HG02943 (cell line): ENCODE data around the gene PFN3.
A peak's percentile ranks its signal among the peaks of the same experiment; 100 is the strongest.
"Not testable (repeated sequence)": the region's sequence is repeated elsewhere in the genome, so short reads cannot be mapped to it uniquely, and the experiment has no call there.

Experiments used
- ATAC-seq: cut with Tn5 transposase; IDR thresholded peaks from one replicate; pipeline ENCODE4 v1.9.1; 2021; ENCODE audit warnings: mild to moderate bottlenecking, low read depth, moderate library complexity; ENCODE audit not compliant: unreplicated experiment

Gene PFN3

GRCh38 chr5:177364159-177364962 lies 36.1 kb downstream of the PFN3 start:
- no peak for ATAC-seq

GRCh38 chr5:177363565-177363964 lies 36.9 kb downstream of the PFN3 start:
- ATAC-seq, result no peak

GRCh38 chr5:177362610-177363507 lies 37.6 kb downstream of the PFN3 start:
- no peak for ATAC-seq

GRCh38 chr5:177362292-177362609 lies 38.2 kb downstream of the PFN3 start:
- no peak for ATAC-seq

GRCh38 chr5:177361418-177362291 lies 38.8 kb downstream of the PFN3 start:
- ATAC-seq, result no peak

GRCh38 chr5:177360740-177361139 lies 39.7 kb downstream of the PFN3 start:
- not testable (repeated sequence) for ATAC-seq

GRCh38 chr5:177359860-177360259 lies 40.6 kb downstream of the PFN3 start:
- no peak for ATAC-seq

GRCh38 chr5:177359451-177359851 lies 41.0 kb downstream of the PFN3 start:
- ATAC-seq, result no peak

- no peak for ATAC-seq
These were observed 42.1 kb downstream of the PFN3 start for GRCh38 chr5:177358370-177358819.

GRCh38 chr5:177357459-177358351 lies 42.8 kb downstream of the PFN3 start, which contains the start of gene RGS14:
TSS of gene RGS14 (plus strand) at chr5:177357924. CDS start at chr5:177358025, 101 bp downstream.
- ATAC-seq, result peak; percentile 85

GRCh38 chr5:177357146-177357458 lies 43.4 kb downstream of the PFN3 start:
- no peak for ATAC-seq

GRCh38 chr5:177356746-177357145 lies 43.7 kb downstream of the PFN3 start:
- ATAC-seq, result no peak

GRCh38 chr5:177355868-177356168 lies 44.6 kb downstream of the PFN3 start:
- ATAC-seq, result no peak

GRCh38 chr5:177355162-177355867 lies 45.1 kb downstream of the PFN3 start:
- no peak for ATAC-seq

GRCh38 chr5:177354711-177355110 lies 45.8 kb downstream of the PFN3 start:
- ATAC-seq, result no peak

GRCh38 chr5:177354256-177354655 lies 46.2 kb downstream of the PFN3 start:
- ATAC-seq, result no peak

- no peak for ATAC-seq
These were observed 47.4 kb downstream of the PFN3 start for GRCh38 chr5:177353093-177353492.

GRCh38 chr5:177351392-177352329 lies 48.8 kb downstream of the PFN3 start, which contains the start of gene LMAN2:
TSS of gene LMAN2 (minus strand) at chr5:177351668. CDS start at chr5:177351647, 21 bp downstream.
- peak; percentile 84 for ATAC-seq
